Body of pancreas (tissue), 4 donors: Measurements from ENCODE around the gene KCNAB1.

Experiments used
- CTCF ChIP-seq, 7 experiments: fragments of 450-650 bp in 4 of 7; fragments of 200-600 bp in 3 of 7; sonication (generic) in 3 of 7; IDR thresholded peaks; one replicate each; pipeline ENCODE4 v1.5.1; 2016 to 2019; ENCODE audit warnings: antibody characterized with exemption in 7 of 7
- POLR2A ChIP-seq, 3 donors: fragments of 450-650 bp; IDR thresholded peaks; one replicate each; pipeline ENCODE4 v1.6.1; 2016; ENCODE audit warnings: antibody characterized with exemption in 3 of 3, mild to moderate bottlenecking in 2 of 3

- TF ChIP-seq CTCF (IDR thresholded peaks at IDR 0.05) (no peak), POLR2A (IDR thresholded peaks at IDR 0.05) (no peak)
Measured at GRCh38 chr3:156108616-156109015, 11.8 kb upstream of the KCNAB1 start.
